ENCODE data around the gene ILDR2. TPM values are rescaled to one million over a fixed set of nuclear protein-coding genes. Genes with fewer than 3 reads are reported as not detected.

Gene ILDR2, protein sequence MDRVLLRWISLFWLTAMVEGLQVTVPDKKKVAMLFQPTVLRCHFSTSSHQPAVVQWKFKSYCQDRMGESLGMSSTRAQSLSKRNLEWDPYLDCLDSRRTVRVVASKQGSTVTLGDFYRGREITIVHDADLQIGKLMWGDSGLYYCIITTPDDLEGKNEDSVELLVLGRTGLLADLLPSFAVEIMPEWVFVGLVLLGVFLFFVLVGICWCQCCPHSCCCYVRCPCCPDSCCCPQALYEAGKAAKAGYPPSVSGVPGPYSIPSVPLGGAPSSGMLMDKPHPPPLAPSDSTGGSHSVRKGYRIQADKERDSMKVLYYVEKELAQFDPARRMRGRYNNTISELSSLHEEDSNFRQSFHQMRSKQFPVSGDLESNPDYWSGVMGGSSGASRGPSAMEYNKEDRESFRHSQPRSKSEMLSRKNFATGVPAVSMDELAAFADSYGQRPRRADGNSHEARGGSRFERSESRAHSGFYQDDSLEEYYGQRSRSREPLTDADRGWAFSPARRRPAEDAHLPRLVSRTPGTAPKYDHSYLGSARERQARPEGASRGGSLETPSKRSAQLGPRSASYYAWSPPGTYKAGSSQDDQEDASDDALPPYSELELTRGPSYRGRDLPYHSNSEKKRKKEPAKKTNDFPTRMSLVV
- total RNA-seq, result under 0.01 TPM in 2 replicates
- 0.03 and 0.14 TPM in 2 replicates for polyA plus RNA-seq
- 0.06 and 0.07 TPM in 2 replicates for polyA plus RNA-seq (2012)
- polyA minus RNA-seq (ENCODE audit: low replicate concordance), result 0.31 TPM in 1 of 2 replicates, not detected in the other

GRCh38 chr1:166975361-166976129 lies at the start of gene ILDR2:
Gene ILDR2, minus strand, starts transcription at chr1:166975540. Its CDS starts 272 bp downstream, at chr1:166975268.
- Histone ChIP-seq H3K27ac (ENCODE audit: insufficient read depth, low read length) (no peak within 1 kb of the TSS), H2AFZ (ENCODE audit: low read length) (peak within 1 kb of the TSS; percentile 14), H3K9me3 (ENCODE audit: control insufficient read depth, insufficient read depth, low read depth, low read length) (no peaks in the 10 kb centered on the region), H3K4me1 (ENCODE audit: control insufficient read depth, extremely low read depth, insufficient read depth, low read length) (no peaks in the 10 kb centered on the region), H3K79me2 (ENCODE audit: control insufficient read depth, insufficient read depth, low read length) (no peaks in the 10 kb centered on the region), H3K4me2 (ENCODE audit: extremely low read depth, insufficient read depth, low read length) (peak within 1 kb of the TSS; percentile 58), H4K20me1 (ENCODE audit: control insufficient read depth, extremely low read depth, insufficient read depth, low read length) (no peaks in the 10 kb centered on the region), H3K27me3 (ENCODE audit: control insufficient read depth, insufficient read depth, low read length) (peaks cover 18% of the 10 kb centered on the region), H3K36me3 (ENCODE audit: control insufficient read depth, insufficient read depth, low read length) (no peaks in the 10 kb centered on the region), H3K9ac (ENCODE audit: insufficient read depth, low read length) (no peak within 1 kb of the TSS), H3K4me3 (replicated peaks in 1 of 4; ENCODE audit: control extremely low read depth in 1 of 4, insufficient read depth in 1 of 4, low read depth in 3 of 4, low read length in 4 of 4) (peak within 1 kb of the TSS; percentile 47 to 62 (median 51))
- TF ChIP-seq, protein P1, sequence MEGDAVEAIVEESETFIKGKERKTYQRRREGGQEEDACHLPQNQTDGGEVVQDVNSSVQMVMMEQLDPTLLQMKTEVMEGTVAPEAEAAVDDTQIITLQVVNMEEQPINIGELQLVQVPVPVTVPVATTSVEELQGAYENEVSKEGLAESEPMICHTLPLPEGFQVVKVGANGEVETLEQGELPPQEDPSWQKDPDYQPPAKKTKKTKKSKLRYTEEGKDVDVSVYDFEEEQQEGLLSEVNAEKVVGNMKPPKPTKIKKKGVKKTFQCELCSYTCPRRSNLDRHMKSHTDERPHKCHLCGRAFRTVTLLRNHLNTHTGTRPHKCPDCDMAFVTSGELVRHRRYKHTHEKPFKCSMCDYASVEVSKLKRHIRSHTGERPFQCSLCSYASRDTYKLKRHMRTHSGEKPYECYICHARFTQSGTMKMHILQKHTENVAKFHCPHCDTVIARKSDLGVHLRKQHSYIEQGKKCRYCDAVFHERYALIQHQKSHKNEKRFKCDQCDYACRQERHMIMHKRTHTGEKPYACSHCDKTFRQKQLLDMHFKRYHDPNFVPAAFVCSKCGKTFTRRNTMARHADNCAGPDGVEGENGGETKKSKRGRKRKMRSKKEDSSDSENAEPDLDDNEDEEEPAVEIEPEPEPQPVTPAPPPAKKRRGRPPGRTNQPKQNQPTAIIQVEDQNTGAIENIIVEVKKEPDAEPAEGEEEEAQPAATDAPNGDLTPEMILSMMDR (conservative IDR thresholded peaks at IDR 0.05 in 1 of 2, IDR thresholded peaks at IDR 0.05 in 1 of 2; ENCODE audit: low read depth in 1 of 2, low read length in 2 of 2), result no peak
- TF ChIP-seq EZH2 (IDR thresholded peaks at IDR 0.05; ENCODE audit: low read length, missing control alignments), result peak; percentile 76
- DNase-seq (ENCODE audit: low read depth in 2 of 2), result peak; percentile 25 to 37

- no peak for DNase-seq (ENCODE audit: low read depth in 2 of 2)
- no peak overlapping the region for H3K4me2 ChIP-seq (ENCODE audit: extremely low read depth, insufficient read depth, low read length)
- H3K27ac ChIP-seq (ENCODE audit: insufficient read depth, low read length), result no peak overlapping the region
- H3K4me3 ChIP-seq (replicated peaks in 1 of 4; ENCODE audit: control extremely low read depth in 1 of 4, insufficient read depth in 1 of 4, low read depth in 3 of 4, low read length in 4 of 4), result no peak overlapping the region
- no peaks in the 10 kb centered on the region for H4K20me1 ChIP-seq (ENCODE audit: control insufficient read depth, extremely low read depth, insufficient read depth, low read length)
- H3K36me3 ChIP-seq (ENCODE audit: control insufficient read depth, insufficient read depth, low read length), result no peaks in the 10 kb centered on the region
- H3K79me2 ChIP-seq (ENCODE audit: control insufficient read depth, insufficient read depth, low read length), result no peaks in the 10 kb centered on the region
- H2AFZ ChIP-seq (ENCODE audit: low read length), result no peak overlapping the region
- no peaks in the 10 kb centered on the region for H3K27me3 ChIP-seq (ENCODE audit: control insufficient read depth, insufficient read depth, low read length)
- no peak for TF ChIP-seq EZH2 (IDR thresholded peaks at IDR 0.05; ENCODE audit: low read length, missing control alignments)
- TF ChIP-seq, protein P1 (conservative IDR thresholded peaks at IDR 0.05 in 1 of 2, IDR thresholded peaks at IDR 0.05 in 1 of 2; ENCODE audit: low read depth in 1 of 2, low read length in 2 of 2), result no peak
- H3K9me3 ChIP-seq (ENCODE audit: control insufficient read depth, insufficient read depth, low read depth, low read length), result no peaks in the 10 kb centered on the region
- no peaks in the 10 kb centered on the region for H3K4me1 ChIP-seq (ENCODE audit: control insufficient read depth, extremely low read depth, insufficient read depth, low read length)
- H3K9ac ChIP-seq (ENCODE audit: insufficient read depth, low read length), result no peak overlapping the region
These were observed 47.0 kb upstream of the ILDR2 start for GRCh38 chr1:167022384-167022783.
